ENCODE results near the gene ABCB9. TPM values are rescaled to one million over a fixed set of nuclear protein-coding genes. Genes with fewer than 3 reads are reported as not detected.

Gene ABCB9
- total RNA-seq, 1 donor from 2014 or later, result 9.6 TPM

DNA sequence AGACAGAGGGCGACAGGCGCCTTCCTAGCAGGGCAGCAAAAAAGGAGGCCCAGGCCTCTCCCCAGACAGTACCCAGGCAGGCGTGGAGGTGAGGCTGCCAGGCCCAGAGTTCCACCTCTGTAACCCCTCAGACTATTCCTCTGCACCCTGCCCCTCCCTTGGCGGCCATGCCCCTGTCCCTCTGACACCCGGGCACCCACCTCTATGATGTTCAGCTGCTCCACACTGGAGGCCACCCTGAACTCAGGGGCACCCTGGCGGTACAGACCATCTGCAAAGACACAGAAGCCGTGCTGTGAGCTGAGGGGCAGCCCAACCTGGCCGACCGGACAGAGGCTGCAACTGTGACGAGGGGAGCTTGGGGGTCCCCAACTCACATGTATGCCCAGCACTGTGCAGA lies 34.3 kb upstream of the ABCB9 start:
- no peaks in the 10 kb centered on the region for H3K36me3 Mint-ChIP-seq
- H3K4me1 Mint-ChIP-seq (ENCODE audit: unreplicated experiment), result no peaks in the 10 kb centered on the region
- H3K9me3 Mint-ChIP-seq, result no peaks in the 10 kb centered on the region
- TF ChIP-seq, protein P1, sequence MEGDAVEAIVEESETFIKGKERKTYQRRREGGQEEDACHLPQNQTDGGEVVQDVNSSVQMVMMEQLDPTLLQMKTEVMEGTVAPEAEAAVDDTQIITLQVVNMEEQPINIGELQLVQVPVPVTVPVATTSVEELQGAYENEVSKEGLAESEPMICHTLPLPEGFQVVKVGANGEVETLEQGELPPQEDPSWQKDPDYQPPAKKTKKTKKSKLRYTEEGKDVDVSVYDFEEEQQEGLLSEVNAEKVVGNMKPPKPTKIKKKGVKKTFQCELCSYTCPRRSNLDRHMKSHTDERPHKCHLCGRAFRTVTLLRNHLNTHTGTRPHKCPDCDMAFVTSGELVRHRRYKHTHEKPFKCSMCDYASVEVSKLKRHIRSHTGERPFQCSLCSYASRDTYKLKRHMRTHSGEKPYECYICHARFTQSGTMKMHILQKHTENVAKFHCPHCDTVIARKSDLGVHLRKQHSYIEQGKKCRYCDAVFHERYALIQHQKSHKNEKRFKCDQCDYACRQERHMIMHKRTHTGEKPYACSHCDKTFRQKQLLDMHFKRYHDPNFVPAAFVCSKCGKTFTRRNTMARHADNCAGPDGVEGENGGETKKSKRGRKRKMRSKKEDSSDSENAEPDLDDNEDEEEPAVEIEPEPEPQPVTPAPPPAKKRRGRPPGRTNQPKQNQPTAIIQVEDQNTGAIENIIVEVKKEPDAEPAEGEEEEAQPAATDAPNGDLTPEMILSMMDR (conservative IDR thresholded peaks at IDR 0.05), result no peak
- no peak overlapping the region for H3K27ac Mint-ChIP-seq
- no peaks in the 10 kb centered on the region for H3K27me3 Mint-ChIP-seq
- DNase-seq (ENCODE audit: extremely low spot score, unreplicated experiment), result no peak
- no peak overlapping the region for H3K4me3 Mint-ChIP-seq

DNA sequence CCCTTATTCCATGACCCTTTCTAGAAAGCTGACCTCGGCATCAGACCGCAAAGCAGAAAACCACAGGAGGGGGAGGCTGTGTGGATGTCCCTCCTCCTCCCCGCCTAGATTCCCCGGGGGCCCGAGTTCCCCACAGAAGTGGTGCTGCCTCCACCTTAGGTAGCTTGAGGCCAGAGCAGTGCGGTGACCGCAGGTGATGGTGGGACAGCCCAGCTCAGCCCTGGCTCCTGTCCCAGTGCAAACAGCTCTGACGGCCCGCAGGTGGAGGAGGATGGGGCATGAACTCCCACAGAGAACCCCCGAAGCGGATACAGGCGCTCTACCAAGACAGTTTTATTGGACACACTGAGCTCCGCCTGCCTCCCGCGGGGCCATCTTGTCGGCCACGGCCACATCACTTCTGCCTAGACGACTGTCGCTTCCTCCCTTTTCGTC lies 33.7 kb upstream of the ABCB9 start:
- Mint-ChIP-seq H3K27me3 (no peaks in the 10 kb centered on the region), H3K27ac (no peak overlapping the region), H3K9me3 (no peaks in the 10 kb centered on the region), H3K36me3 (no peaks in the 10 kb centered on the region), H3K4me1 (ENCODE audit: unreplicated experiment) (no peaks in the 10 kb centered on the region), H3K4me3 (no peak overlapping the region)
- no peak for DNase-seq (ENCODE audit: extremely low spot score, unreplicated experiment)
- TF ChIP-seq, protein P1 (conservative IDR thresholded peaks at IDR 0.05), result no peak

DNA sequence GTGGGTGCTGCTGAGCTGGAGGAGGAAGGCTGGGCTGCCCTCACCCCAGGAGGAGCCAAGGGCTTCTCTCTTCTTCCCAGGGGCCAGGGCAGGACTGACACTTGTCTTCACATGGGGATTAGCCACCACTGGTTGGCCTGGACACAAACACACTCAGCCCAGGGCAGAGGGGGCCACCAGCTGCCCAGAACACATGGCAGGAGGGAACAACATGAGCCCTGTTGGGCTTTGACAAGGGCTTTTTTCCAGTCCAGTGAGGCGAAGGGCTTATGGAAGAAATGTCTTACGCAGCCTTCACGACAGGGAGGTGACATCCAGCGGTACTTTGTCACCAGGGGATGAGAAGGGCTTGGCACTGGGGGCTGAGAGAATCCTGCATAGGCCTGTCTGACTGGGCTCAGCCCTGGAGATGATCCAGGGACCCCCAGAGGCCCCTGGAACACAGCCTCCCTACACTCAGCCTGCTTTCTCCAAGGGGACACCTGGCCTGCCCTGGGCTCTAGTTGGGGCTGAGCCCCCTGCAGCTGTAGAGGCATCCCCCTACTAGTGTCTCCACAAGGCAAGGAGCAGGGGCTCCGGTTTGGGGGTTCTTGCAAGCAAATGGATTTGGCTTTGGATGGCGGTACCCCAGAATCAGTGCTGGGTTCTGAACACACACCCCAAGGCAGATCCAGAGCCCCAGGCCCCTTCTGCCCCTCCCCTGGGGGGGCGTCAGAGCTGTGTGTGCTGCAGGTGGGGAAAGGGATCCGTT lies 33.1 kb upstream of the ABCB9 start:
- no peaks in the 10 kb centered on the region for H3K9me3 Mint-ChIP-seq
- H3K36me3 Mint-ChIP-seq, result no peaks in the 10 kb centered on the region
- H3K27ac Mint-ChIP-seq, result no peak overlapping the region
- H3K4me1 Mint-ChIP-seq (ENCODE audit: unreplicated experiment), result no peaks in the 10 kb centered on the region
- DNase-seq (ENCODE audit: extremely low spot score, unreplicated experiment), result no peak
- no peak overlapping the region for H3K4me3 Mint-ChIP-seq
- H3K27me3 Mint-ChIP-seq, result no peaks in the 10 kb centered on the region
- TF ChIP-seq, protein P1 (conservative IDR thresholded peaks at IDR 0.05), result no peak

DNA sequence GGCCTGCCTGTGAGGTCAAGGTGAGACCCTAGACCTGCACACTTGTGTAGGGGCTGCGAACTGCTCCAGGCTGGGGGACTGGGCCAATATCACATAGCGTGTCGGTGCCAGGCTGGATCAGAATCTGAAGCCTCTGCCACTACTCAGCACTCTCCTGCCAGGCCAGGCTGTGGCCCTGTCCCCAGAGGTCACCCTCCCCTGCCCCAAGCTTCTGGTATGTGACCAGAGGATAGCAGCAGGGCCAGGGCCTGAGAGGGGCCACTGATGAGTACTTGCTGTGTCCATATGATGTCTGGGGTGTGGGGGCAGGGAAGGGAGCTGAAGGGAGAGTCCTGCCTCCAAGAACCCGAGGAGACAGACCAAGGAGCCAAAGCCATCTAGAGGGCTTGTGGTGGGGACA lies 32.1 kb upstream of the ABCB9 start:
- no peak overlapping the region for H3K27ac Mint-ChIP-seq
- H3K36me3 Mint-ChIP-seq, result no peaks in the 10 kb centered on the region
- H3K4me1 Mint-ChIP-seq (ENCODE audit: unreplicated experiment), result no peaks in the 10 kb centered on the region
- no peak overlapping the region for H3K4me3 Mint-ChIP-seq
- TF ChIP-seq, protein P1 (conservative IDR thresholded peaks at IDR 0.05), result no peak
- H3K9me3 Mint-ChIP-seq, result no peaks in the 10 kb centered on the region
- DNase-seq (ENCODE audit: extremely low spot score, unreplicated experiment), result no peak
- H3K27me3 Mint-ChIP-seq, result no peaks in the 10 kb centered on the region

DNA sequence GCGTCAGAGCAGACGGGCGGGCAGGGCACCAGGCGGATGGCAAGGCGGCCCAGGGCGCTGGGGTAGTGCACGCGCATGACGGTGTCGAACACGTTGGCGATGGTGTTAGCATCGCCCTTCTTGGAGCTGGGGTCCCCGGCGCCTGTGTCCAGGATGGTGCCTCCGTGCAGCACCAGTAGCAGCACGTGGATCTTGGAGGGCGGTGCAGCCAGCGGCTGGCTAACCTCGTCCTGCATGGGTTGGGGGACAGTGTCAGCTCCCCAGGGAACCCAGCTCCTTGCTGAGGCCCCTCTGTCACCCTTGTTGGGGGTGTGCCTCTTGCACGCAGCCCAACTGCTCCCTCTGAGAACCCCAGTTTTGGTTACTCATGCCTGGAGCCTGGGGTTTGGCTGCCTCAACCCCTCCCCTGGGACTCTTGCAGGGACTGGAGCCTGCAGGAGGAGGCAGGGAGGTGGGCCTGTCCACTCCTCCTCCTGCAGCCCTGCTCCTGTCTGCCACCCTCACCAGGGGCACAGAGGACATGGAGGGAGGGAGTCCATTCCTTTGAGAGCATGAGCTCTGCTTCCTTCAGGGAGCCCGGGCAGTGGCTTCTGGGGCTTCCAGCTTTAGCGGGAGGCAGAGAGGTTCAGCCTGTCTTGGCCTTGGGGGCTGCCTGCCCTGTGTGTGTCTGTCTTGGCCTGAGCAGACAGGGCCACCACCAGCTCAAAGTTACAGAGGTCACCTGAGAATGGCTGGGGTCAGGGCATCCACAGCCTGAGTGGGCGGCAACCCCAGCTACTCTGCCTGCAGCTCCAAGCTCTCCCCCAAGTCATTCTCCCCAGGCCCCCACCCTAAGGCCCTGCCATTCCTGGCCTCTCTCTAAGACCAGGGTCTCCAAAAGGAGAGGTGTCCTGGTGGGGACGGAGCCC lies 31.3 kb upstream of the ABCB9 start:
- Mint-ChIP-seq H3K27ac (no peak overlapping the region), H3K4me1 (ENCODE audit: unreplicated experiment) (no peaks in the 10 kb centered on the region), H3K4me3 (no peak overlapping the region), H3K9me3 (no peaks in the 10 kb centered on the region), H3K36me3 (no peaks in the 10 kb centered on the region), H3K27me3 (no peaks in the 10 kb centered on the region)
- TF ChIP-seq, protein P1 (conservative IDR thresholded peaks at IDR 0.05), result no peak
- DNase-seq (ENCODE audit: extremely low spot score, unreplicated experiment), result no peak

All from type B pancreatic cell (in vitro differentiated cells).